ENCODE data around the gene RLBP1.
A peak's percentile ranks its signal among the peaks of the same experiment; 100 is the strongest.

The RLBP1 gene

GRCh38 chr15:89170364-89170763, 51.0 kb downstream of the RLBP1 start:
- no peak for FAIRE-seq
- TF ChIP-seq, protein P1, sequence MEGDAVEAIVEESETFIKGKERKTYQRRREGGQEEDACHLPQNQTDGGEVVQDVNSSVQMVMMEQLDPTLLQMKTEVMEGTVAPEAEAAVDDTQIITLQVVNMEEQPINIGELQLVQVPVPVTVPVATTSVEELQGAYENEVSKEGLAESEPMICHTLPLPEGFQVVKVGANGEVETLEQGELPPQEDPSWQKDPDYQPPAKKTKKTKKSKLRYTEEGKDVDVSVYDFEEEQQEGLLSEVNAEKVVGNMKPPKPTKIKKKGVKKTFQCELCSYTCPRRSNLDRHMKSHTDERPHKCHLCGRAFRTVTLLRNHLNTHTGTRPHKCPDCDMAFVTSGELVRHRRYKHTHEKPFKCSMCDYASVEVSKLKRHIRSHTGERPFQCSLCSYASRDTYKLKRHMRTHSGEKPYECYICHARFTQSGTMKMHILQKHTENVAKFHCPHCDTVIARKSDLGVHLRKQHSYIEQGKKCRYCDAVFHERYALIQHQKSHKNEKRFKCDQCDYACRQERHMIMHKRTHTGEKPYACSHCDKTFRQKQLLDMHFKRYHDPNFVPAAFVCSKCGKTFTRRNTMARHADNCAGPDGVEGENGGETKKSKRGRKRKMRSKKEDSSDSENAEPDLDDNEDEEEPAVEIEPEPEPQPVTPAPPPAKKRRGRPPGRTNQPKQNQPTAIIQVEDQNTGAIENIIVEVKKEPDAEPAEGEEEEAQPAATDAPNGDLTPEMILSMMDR (IDR thresholded peaks at IDR 0.05; ENCODE audit: insufficient read depth, missing control alignments), result no peak

DNA sequence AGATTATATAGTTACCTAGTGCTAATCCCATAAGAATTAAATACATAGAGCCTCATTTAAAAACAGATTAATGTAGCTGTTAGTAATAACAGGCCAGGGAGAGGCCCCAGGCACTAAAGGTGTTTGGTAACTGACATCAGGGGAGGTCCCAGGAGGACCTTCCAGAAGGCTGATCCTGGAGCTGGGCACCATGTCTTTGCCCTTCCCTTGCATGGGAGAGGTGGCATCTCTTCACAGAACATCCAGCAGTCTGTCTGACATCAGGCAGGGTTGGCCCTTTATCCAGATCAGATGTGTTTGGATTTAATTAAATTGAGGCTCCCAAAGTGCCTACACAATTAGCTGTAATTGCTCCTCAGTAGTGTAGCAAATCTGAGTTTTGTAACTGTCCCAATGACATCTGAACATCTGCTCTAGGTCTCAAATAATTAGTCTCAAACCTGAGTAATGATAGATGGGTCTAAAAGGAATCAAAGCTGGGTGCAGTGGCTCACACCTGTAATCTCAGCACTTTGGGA, 53.0 kb downstream of the RLBP1 start:
- TF ChIP-seq, protein P1 (IDR thresholded peaks at IDR 0.05; ENCODE audit: insufficient read depth, missing control alignments), result no peak
- FAIRE-seq (no peak), DNase-seq (ENCODE audit: insufficient read length, low spot score) (peak; percentile 43)

More at GRCh38 chr15:89170364-89170763, 51.0 kb downstream of the RLBP1 start:
- DNase-seq (ENCODE audit: insufficient read length, low spot score), result no peak

DNA sequence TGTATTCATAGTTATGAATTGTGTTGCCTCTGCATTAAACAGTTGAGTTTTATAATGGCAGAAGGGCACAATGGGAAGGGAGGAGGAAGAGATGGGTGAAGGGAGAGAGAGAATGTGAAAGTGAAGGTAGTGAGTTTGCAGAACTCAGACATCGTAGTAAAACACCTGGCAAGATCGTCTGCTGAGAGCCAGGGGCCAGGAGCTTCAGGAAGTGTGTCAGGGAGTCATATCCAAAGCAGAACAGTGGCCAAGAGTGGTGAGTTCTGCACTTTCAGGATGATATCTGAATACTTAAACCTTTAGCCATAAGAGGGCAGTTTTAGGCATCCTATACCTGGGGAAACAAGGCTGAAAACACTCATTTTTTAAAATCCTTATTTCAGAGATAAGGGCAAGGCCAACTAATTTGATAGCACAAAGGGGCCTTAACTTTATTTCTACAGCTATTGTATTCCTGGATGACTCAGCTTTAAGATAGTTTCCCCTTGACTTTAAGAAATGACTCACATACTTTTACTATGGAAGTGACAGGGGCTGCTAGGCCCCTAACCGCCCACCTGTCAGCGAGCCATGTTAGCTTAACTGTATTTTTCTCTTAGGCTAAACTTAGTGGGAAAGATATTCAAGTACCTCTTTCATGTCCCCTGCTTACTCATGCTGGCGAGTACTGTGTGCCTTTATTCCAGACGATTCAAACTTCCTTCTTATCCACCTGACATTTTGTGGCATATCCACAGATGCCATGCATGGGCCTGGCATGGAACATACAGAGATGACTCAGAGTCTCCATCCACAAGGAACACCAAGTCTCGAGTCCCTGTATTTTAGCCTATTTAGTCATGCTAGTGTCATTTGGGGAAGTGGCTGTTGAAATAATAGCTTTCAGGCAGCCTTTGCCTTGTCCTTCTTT, 53.9 kb downstream of the RLBP1 start:
- no peak for DNase-seq (ENCODE audit: insufficient read length, low spot score)
- no peak for FAIRE-seq
- TF ChIP-seq, protein P1 (IDR thresholded peaks at IDR 0.05; ENCODE audit: insufficient read depth, missing control alignments), result no peak

DNA sequence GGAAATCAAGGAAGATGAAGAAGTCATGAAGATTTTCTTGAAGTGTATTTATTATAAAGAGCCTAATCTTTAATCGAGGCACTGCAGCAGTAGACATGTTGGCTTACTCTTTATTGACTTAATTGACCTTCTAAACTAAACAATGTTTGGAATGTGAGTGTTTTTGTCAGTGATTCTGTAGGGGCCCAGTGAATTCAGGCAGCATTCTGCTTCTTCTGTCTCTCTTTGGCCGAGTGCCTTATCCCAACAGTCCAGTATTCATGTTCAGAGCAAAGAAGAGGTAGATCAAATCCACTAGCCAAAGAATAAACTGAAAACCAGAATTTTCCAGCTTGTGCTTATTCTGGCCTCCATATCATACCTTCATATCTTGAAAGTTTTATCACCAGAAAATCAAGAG, 55.7 kb downstream of the RLBP1 start:
- FAIRE-seq, result no peak

DNA sequence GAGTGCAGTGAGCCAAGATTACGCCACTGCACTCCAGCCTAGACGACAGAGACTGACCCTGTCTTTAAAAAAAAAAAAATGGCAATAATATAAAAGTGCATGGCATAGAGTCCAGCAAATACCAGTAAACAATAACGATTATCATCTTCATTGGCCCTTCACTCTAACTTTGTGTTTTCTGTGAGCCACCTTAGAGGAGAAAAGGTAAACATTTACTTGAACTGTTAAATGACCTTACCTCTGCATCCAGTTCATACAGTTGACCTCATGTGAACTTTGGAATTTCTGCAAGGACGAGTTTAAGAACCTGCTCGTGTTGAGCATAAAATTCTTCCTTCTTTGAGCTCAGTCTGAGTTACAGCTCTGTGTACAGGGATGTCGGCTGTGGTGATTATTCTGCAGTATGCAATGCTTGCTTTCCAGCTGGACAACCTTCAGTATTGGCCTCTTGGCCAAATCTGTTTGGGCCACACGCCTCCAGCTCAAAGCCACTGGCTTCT, 56.6 kb downstream of the RLBP1 start:
- DNase-seq (ENCODE audit: insufficient read length, low spot score), result no peak
- TF ChIP-seq, protein P1 (IDR thresholded peaks at IDR 0.05; ENCODE audit: insufficient read depth, missing control alignments), result no peak
- FAIRE-seq, result no peak

More for the DNA sequence above, 55.7 kb downstream of the RLBP1 start:
- DNase-seq (ENCODE audit: insufficient read length, low spot score), result no peak
- TF ChIP-seq, protein P1 (IDR thresholded peaks at IDR 0.05; ENCODE audit: insufficient read depth, missing control alignments), result no peak

GRCh38 chr15:89163271-89164055, 57.9 kb downstream of the RLBP1 start:
- TF ChIP-seq, protein P1 (IDR thresholded peaks at IDR 0.05; ENCODE audit: insufficient read depth, missing control alignments), result no peak
- no peak for DNase-seq (ENCODE audit: insufficient read length, low spot score)
- no peak for FAIRE-seq
